Measurements from ENCODE around the gene TSFM.

DNA sequence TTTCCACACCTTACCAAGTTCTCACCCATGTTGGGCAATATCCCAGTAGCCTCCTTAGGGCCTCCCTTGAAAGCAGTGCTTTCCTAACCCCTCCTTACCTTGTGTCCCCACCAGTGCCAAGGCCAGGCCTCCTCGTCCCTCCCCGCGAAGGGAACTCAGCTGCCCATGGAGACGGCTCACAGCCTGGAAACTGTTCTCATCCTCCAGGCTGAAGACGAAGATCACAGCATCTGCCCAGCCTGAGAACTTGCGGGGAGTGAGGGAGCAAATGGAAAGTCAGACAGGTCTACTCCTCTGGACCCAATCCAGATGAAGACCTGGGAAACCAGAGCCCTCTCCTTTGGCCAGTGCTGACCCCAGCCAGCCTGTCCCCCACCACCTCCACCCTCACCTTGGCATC lies 48.7 kb upstream of the TSFM start:
- no peak for TF ChIP-seq EZH2 (IDR thresholded peaks at IDR 0.05; ENCODE audit: borderline replicate concordance, low read length)
- TF ChIP-seq, protein P1, sequence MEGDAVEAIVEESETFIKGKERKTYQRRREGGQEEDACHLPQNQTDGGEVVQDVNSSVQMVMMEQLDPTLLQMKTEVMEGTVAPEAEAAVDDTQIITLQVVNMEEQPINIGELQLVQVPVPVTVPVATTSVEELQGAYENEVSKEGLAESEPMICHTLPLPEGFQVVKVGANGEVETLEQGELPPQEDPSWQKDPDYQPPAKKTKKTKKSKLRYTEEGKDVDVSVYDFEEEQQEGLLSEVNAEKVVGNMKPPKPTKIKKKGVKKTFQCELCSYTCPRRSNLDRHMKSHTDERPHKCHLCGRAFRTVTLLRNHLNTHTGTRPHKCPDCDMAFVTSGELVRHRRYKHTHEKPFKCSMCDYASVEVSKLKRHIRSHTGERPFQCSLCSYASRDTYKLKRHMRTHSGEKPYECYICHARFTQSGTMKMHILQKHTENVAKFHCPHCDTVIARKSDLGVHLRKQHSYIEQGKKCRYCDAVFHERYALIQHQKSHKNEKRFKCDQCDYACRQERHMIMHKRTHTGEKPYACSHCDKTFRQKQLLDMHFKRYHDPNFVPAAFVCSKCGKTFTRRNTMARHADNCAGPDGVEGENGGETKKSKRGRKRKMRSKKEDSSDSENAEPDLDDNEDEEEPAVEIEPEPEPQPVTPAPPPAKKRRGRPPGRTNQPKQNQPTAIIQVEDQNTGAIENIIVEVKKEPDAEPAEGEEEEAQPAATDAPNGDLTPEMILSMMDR (IDR thresholded peaks at IDR 0.05; ENCODE audit: low read length), result no peak

Measured in OCI-LY1 (cell line).